SHP77 (cell line): ENCODE data around the gene SLMAP.

Experiments used
- DNase-seq, 2 experiments: peaks; one replicate each; lab custom pipeline; 2025; lab: John Stamatoyannopoulos, UW

The SLMAP gene

DNA sequence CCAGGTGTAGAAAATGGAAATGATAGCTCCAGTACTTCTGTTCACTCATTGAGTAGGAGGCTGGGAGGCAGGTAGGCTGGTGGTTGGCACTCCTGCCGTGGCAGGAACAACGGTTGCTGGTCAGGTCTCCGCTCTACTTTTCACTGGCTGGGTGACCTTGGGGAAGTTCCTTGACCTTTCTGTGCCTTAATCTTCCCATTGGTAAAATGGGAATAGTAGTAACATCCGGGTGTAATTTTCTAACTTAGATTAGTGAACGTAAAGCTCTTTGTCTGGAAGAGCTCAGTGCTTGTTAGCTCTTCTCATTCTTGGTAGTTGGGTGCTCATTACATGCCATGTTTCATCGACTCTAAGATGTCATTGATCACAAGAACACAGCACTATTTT lies 206.3 kb downstream of the SLMAP start:
- no peak for DNase-seq

- DNase-seq: no peak
Measured at GRCh38 chr3:57963811-57964346, 207.8 kb downstream of the SLMAP start.

GRCh38 chr3:57966829-57967228 lies 210.7 kb downstream of the SLMAP start:
- DNase-seq: no peak

DNA sequence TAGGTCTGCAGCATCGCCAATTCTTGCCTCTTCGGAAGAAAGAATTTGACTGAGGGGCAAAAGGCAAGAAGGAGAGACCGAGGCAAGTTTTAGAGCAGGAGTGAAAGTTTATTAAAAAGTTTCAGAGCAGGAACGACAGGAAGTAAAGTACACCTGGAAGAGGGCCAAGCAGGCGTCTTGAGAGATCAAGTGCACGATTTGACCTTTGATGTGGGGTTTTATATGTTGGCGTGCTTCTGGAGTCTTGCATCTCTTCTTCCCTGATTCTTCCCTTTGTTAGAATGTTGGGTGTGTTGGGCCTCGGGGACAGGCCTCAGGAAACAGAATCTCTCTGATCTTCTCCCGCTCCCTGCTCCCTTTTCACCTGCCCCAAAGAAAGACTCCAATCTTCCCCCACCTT lies 211.5 kb downstream of the SLMAP start:
- DNase-seq: no peak

DNA sequence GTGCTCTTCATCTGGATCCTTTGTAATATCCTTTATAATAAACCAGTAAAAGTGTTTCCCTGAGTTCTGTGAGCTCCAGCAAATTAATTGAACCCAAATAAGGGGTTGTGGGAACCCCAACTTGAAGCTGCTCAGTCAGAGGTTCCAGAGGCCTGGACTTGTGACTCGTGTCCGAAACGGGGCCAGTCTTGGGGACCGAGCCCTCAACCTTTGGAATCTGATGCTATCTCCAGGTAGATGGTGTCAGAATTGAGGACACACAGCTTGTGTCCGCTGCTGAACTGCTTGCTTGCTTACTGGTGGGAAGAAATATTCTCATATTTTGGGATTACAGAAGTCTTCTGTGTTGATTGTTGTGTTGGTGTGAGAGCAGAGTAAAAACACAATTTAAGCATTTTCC lies 212.4 kb downstream of the SLMAP start:
- no peak for DNase-seq

- no peak for DNase-seq
Measured at GRCh38 chr3:57971975-57972374, 215.9 kb downstream of the SLMAP start.

GRCh38 chr3:57972531-57973111 lies 216.5 kb downstream of the SLMAP start:
- peak in 1 of 2 experiments; percentile 28 for DNase-seq

DNA sequence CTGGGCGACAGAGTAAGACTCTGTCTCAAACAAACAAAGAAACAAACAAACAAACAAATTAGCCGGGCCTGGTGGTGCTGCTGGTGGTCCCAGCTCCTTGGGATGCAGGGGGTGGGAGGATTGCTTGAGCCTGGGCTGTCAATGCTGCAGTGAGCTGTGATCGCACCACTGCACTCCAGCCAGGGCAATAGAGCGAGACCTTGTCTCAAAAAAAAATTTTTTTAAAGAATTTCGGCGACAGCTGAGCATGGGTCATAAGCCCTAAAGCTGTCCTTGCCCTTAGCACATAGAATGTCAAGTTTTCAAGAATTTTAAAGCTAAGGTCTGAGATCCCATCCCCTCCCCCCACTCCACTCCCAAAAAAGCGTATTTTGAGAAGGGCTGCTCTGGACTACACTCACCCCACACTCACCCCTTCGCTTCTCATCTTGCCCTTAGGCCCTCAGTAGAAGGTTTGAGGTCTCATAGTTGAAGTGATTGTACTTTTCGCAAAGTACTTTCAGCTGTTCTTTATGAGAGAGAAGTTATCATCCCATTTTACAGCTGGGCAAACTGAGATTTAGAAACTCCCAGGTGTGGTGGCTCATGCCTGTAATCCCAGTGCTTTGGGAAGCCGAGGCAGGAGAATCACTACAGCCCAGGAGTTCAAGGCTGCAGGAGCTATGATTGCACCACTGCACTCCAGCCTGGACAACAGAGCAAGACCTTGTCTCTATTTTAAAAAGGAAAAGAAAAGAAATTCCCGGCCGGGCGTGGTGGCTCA lies 217.8 kb downstream of the SLMAP start:
- DNase-seq: no peak

- no peak for DNase-seq
Measured at GRCh38 chr3:57974796-57975388, 218.8 kb downstream of the SLMAP start.

DNA sequence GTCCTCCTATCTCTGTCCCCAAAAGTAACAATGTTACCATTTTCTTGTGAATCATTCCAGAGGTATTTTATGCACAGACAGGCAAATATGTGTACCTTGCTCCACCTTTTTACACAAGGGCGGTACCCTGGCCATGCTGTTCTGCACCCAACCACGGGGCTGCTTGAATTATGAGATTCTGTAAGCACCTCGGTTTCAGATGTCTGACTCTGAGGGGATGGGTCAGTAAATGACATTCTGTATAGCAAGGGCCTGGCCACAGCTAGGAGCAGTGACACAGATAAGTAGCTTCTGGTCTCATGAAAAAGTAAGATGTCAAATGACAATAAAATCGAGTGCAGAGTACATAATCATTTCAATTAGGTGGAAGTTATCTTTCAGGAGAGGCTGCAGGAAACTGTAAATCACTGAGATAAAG lies 221.7 kb downstream of the SLMAP start:
- no peak for DNase-seq

DNA sequence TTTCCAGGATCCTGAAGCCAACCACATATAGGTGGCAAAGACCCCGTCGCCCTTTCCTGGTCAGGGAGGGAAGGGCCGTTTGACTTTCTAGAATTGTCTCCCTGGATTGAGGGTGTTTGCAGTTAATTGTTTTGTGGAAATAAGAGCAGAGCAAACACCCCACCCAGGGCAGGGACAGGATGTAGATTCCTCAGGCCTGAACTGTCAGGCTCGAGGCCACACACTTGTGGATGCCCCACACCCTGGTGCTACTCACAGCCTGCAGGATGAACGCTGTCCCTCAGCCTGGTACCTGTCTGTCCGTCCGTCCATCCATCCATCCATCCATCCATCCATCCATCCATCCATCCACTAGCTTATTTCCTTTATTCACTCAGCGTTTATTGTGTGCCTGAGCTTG lies 222.2 kb downstream of the SLMAP start:
- no peak for DNase-seq
